GM18909 (cell line): ENCODE results near the gene PSMA6.
"Not testable (repeated sequence)": the region's sequence is repeated elsewhere in the genome, so short reads cannot be mapped to it uniquely, and the experiment has no call there.

Source experiments
- ATAC-seq: cut with Tn5 transposase; IDR thresholded peaks from one replicate; pipeline ENCODE4 v1.9.1; 2021; ENCODE audit warnings: mild to moderate bottlenecking; ENCODE audit not compliant: unreplicated experiment, poor library complexity

PSMA6 gene

GRCh38 chr14:35341454-35341750, 49.2 kb downstream of the PSMA6 start:
- ATAC-seq, result no peak

- ATAC-seq, result no peak
These were observed 49.7 kb downstream of the PSMA6 start for GRCh38 chr14:35341751-35342488.

- no peak for ATAC-seq
These were observed 50.4 kb downstream of the PSMA6 start for GRCh38 chr14:35342489-35343010.

- ATAC-seq, result no peak
These were observed 51.5 kb downstream of the PSMA6 start for GRCh38 chr14:35343702-35344101.

GRCh38 chr14:35344107-35344807, 52.1 kb downstream of the PSMA6 start:
- ATAC-seq, result no peak

- no peak for ATAC-seq
These were observed 54.6 kb downstream of the PSMA6 start for GRCh38 chr14:35346738-35347322.

- no peak for ATAC-seq
These were observed 55.3 kb downstream of the PSMA6 start for GRCh38 chr14:35347323-35348043.

GRCh38 chr14:35348044-35348380, 55.8 kb downstream of the PSMA6 start:
- ATAC-seq, result not testable (repeated sequence)

- ATAC-seq, result no peak
These were observed 57.5 kb downstream of the PSMA6 start for GRCh38 chr14:35349496-35350365.

GRCh38 chr14:35351497-35351896, 59.3 kb downstream of the PSMA6 start:
- ATAC-seq, result no peak

- ATAC-seq, result no peak
These were observed 59.7 kb downstream of the PSMA6 start for GRCh38 chr14:35351897-35352273.

- ATAC-seq, result no peak
These were observed 60.4 kb downstream of the PSMA6 start for GRCh38 chr14:35352274-35353233.

GRCh38 chr14:35353409-35354172, 61.4 kb downstream of the PSMA6 start:
- no peak for ATAC-seq

- ATAC-seq, result not testable (repeated sequence)
These were observed 63.1 kb downstream of the PSMA6 start for GRCh38 chr14:35355235-35355634.

GRCh38 chr14:35355981-35356841, 64.0 kb downstream of the PSMA6 start:
- peak; percentile 44 for ATAC-seq

GRCh38 chr14:35359655-35360054, 67.5 kb downstream of the PSMA6 start:
- ATAC-seq, result not testable (repeated sequence)

- no peak for ATAC-seq
These were observed 68.9 kb downstream of the PSMA6 start for GRCh38 chr14:35361141-35361480.
